NCI-H510A treated with DMSO at 0.1 percent for 48 hours (cell line): Measurements from ENCODE around the gene RASIP1.
"Not testable (repeated sequence)": the region's sequence is repeated elsewhere in the genome, so short reads cannot be mapped to it uniquely, and the experiment has no call there.

Experiments
- DNase-seq: peaks from one replicate; lab custom pipeline; 2025; lab: John Stamatoyannopoulos, UW

Gene RASIP1, protein sequence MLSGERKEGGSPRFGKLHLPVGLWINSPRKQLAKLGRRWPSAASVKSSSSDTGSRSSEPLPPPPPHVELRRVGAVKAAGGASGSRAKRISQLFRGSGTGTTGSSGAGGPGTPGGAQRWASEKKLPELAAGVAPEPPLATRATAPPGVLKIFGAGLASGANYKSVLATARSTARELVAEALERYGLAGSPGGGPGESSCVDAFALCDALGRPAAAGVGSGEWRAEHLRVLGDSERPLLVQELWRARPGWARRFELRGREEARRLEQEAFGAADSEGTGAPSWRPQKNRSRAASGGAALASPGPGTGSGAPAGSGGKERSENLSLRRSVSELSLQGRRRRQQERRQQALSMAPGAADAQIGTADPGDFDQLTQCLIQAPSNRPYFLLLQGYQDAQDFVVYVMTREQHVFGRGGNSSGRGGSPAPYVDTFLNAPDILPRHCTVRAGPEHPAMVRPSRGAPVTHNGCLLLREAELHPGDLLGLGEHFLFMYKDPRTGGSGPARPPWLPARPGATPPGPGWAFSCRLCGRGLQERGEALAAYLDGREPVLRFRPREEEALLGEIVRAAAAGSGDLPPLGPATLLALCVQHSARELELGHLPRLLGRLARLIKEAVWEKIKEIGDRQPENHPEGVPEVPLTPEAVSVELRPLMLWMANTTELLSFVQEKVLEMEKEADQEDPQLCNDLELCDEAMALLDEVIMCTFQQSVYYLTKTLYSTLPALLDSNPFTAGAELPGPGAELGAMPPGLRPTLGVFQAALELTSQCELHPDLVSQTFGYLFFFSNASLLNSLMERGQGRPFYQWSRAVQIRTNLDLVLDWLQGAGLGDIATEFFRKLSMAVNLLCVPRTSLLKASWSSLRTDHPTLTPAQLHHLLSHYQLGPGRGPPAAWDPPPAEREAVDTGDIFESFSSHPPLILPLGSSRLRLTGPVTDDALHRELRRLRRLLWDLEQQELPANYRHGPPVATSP

DNA sequence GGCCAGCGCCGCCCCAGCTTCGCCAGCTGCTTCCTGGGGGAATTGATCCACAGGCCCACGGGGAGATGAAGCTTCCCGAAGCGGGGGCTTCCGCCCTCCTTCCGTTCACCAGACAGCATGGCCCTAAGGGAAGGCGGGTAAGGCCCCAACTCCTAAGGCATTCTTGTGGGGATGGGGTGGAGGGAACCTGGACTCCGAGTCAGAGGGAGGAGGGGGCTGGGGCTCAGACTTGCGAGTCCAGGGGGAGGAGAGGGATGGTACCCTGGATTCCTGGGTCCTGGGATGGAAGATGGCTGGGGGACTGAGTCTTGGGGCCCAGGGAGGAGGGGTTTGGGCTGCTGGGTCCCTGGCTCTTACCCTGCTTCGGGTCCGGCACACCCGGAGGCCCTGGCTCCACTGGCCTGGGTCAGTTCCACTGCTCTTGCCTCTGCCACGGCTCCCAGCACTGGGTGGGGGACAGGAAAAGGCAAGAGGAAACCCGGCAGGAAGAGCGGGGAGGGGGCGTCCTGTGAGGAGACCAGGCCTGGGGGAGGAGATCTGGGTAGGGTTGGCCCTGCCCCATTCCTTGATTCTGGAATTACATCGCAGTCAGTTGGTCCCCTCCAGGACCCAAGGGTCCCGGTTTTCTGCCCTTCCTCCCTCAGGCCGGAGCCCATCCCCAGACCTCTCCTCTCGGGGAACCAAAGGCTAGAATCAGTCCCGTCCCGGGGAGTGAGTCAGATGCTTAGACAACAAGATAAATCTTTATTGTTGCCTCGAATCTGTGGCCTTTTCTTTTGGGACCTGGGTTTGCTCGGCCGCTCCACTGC lies at the start of gene RASIP1:
RASIP1 (minus strand) TSS at position 447 of the 809 bp plus-strand sequence; CDS start at position 119, 328 bp downstream.
- DNase-seq = no peak

DNA sequence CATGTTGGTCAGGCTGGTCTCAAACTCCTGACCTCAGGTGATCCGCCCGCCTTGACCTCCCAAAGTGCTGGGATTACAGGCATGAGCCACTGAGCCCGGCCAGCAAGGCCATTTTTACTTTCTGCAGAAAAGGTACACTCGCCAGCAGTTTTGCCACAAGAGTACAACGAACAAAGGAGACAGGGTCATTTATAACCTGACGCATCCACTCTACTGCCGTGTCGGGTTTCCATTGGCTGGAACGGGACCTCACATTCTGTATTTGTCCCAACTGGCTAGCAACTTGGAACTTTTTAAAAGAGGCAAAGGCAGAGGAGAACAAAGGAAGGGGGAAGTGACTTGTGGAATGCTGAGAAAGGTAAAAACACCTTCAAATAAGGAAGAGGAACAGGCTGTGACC lies 46.9 kb upstream of the RASIP1 start:
- DNase-seq = not testable (repeated sequence)

DNA sequence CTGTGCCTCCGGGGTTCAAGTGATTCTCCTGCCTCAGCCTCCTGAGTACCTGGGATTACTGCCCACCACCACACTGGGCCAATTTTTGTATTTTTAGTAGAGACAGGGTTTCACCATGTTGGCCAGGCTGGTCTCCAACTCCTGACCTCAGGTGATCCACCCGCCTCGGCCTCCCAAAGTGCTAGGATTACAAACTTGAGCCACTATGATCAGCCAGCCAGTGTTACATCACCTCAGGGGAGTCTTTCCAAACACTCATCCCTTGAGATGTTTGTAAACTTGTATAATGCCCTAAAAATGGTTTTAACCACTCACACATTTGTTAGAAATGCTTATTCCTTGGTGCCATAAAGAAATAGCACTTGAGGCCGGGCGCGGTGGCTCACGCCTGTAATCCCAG lies 46.0 kb upstream of the RASIP1 start:
- DNase-seq = not testable (repeated sequence)

DNA sequence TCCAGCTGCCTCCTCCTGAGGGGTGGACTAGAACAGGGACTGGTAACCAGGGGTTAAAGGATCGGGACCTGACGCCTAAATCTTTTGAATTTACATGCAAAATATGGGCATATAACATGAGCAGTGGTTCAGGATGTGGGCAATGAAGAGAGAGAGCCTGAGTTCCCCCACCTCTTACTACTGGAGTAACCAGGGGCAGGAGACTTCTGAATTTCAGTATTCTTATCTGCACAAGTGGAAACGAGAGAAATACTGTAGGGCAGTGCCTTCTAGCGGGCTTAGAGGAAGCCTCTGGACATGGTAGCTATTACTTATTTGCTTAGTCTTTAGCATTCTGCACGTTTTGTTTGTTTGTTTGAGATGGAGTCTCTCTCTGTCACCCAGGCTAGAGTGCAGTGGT lies 44.1 kb upstream of the RASIP1 start:
- no peak for DNase-seq

DNA sequence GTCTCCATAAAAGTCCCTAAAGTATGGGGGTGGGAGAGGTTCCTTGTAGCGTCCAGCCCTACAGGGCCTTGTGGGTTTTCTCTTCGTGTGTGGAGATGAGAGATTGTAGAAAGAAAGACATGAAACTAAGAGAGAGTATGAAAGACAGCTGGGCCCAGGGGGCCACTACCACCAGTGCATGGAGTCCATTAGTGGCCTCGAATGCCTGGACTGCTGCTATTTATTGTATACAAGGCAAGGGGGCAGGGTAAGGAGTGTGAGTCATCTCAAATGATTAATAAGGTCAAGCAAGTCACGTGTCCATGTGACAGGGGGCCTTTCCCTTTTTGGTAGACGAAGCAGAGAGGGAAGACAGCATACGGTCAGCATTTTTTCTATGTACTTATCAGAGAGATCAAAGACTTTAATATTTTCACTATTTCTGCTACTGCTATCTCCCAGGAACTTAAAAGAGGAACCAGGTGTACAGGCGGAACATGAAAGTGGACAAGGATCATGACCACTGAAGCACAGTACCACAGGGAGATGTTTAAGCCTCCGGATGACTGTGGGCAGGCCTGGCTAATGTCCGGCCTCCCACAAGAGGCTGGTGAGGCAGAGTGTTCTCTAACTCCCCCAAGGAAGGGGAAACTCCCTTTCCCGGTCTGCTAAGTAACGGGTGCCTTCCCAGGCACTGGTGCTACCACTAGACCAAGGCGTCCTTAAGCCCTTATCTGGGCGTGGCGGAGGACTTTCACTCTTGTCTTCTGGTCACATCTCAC lies 40.4 kb upstream of the RASIP1 start:
- DNase-seq = no peak

DNA sequence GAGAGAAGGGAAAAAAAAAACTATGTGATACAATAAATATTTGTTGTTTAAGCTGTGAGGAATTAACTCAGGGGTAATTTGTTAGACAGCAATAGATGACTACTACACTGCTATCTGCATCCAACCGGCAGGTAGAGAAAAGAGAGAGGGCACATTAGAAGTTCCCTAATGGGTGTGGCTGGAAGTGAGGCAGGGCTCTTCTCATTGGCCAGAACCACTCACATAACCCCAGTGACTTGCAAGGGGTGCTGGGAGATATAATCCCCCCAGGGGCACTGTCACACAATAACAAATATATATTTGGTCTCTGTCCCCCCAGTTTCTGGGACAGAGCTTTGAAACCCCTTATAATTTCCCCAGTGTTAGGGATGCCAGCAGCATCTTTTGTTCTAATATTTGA lies 39.2 kb upstream of the RASIP1 start:
- DNase-seq = no peak

DNA sequence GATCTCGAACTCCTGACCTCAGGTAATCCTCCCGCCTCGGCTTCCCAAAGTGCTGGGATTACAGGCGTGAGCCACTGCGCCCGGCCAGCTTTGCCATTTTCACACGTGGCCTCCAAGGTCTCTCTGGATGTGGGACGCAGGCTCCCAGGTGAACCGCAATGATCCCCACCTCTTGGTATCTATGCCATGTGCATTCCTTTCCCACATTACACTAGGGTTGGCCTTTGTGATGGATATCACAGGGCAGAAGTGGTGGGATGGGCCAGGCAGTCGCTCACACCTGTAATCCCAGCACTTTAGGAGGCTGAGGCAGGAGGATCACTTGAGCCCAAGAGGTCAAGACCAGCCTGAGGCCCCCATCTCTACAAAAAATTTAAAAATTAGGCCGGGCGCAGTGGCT lies 37.3 kb upstream of the RASIP1 start:
- no peak for DNase-seq

DNA sequence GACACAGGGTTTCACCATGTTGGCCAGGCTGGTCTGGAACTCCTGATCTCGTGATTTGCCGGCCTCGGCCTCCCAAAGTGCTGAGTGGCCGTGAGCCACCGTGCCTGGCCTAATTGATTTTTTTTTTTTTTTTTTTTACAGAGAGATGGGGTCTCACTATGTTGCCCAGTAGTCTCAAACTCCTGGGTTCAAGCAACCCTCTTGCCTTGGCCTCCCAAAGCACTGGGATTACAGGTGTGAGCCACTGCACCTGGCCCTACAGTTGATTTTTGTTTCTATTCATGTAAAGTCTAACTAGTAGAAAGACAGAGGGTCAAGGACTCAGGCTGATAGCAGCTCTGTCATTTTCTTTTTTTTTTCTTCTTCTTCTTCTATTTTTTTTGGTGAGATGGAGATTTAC lies 36.7 kb upstream of the RASIP1 start:
- DNase-seq = no peak

DNA sequence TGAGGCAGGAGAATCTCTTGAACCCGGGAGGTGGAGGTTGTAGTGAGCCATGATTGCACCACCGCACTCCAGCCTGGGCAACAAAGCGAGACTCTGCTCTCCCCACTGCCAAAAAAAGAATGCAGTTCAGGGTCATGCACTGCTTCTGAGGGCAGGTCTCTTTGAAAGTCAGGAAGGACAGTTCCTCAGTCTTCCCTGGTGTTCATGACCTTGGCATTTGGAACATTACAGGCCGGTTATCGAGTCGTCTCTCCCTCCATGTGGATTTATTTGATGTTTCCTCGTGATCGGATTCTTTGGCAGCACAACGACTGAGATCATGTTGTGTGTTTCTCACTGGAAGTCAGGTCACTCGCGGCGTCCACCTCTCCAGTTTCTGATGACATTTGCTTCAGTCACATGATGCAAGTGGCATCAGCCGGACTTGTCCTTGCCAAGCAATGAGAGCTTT lies 32.1 kb upstream of the RASIP1 start:
- DNase-seq = no peak

DNA sequence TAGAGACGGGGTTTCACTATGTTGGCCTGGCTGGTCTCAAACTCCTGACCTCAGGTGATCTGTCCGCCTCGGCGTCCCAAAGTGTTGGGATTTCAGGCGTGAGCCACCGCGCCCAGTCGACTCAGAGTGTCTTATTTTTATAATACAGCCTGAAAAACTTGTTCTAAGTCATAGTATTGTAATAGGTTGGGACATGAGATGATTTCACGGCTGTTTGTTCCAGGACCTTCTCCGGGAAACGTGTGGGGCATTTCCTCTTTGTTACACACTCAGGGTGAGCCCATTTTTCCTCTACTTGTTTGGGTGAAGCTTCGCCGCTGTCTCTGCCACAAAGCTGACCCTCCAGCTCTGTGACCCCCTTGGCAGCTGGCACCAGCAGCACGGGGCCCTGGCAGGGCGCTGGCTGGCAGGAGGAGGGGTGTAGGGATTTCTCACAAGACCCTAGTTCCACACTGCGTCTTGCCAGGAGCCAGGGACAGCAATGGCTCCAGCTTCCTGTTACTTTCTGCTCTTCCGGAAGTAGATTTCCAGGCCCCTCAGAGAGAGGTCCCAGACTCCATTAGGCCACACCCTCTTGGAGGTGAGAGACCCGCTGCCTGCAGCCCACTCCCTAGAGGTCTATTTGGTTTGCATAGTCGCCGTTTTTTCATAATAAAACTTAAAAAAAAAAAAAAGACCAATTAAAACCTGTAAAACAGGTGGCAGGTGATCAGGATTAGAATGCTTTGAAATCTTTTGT lies 30.5 kb upstream of the RASIP1 start:
- DNase-seq = no peak

DNA sequence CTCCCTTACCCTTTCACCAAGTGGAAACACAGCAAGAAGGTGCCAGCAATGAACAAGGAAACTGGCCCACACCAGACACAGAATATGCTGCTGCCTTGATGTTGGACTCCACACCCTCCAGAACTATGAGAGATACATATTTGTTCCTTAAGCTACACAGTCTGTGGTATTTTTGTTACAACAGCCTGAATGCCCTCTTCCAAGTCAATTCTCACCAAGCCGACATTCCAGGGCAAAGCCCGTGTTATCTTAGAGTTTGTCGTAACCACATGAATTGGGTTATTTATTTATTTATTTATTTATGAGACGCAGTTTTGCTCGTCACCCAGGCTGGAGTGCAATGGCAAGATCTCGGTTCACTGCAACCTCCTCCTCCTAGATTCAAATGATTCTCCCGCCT lies 29.9 kb upstream of the RASIP1 start:
- no peak for DNase-seq

DNA sequence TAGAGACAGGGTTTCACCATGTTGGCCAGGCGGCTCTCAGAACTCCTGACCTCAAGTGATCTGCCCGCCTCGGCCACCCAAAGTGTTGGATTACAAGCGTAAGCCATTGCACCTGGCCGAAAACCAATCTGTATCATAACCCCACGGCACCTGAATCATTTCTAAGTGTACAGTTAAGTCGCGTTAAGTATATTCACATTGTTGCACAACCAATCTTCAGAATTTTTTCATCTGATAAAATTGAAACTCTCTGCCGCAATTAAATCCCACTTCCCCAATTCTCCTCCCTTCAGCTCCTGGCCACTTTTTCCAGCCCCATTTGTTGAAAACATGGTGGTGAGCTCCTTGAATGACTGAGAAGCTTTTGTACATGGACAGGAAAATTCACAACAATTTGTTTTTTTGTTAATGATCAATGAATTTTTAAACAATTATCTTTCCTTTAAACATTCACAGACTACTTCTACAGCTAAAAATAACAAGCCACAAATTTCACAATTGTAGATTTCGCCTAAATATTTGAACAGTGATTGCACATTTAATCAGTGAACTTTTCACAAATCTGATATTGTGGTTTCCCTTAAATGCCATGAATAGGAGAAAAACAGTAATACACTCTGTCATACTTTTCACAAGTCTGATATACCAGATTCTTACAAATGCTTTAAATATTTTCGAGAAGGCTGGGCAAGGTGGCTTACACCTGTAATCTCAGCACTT lies 28.7 kb upstream of the RASIP1 start:
- DNase-seq = no peak

DNA sequence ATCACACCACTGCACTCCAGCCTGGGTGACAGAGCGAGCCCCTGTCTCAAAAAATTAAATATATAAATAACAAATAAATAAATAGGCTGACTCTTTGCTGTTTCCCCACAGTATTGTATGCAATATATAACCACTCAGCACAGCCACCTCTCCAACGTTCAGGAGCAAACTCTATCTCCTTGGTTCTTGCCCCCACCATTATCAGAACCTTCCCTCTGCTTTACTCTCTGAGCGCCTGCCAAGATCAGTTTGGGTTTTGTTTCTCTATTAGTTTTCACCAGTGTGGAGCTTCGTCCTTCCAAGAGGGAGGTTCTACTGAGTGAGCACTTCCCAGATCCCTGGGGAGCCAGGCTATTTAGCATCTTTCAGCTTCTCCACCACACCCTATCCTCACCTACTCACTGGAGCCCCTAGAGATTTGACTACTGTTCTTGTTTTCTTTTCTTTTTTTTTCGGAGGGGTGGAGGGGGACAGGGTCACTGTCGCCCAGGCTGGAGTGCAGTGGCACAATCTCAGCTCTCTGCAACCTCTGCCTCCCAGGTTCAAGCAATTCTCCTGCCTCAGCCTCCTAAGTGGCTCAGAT lies 27.9 kb upstream of the RASIP1 start:
- not testable (repeated sequence) for DNase-seq

DNA sequence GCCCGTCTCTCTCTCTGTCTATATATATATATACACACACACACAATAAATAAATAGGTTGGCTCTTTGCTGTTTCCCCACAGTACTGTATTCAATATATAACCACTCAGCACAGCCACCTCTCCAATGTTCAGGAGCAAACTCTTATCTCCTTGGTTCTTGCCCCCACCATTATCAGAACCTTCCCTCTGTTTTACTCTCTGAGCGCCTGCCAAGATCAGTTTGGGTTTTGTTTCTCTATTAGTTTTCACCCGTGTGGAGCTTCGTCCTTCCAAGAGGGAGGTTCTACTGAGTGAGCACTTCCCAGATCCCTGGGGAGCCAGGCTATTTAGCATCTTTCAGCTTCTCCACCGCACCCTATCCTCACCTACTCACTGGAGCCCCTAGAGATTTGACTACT lies 25.4 kb upstream of the RASIP1 start:
- DNase-seq = not testable (repeated sequence)

DNA sequence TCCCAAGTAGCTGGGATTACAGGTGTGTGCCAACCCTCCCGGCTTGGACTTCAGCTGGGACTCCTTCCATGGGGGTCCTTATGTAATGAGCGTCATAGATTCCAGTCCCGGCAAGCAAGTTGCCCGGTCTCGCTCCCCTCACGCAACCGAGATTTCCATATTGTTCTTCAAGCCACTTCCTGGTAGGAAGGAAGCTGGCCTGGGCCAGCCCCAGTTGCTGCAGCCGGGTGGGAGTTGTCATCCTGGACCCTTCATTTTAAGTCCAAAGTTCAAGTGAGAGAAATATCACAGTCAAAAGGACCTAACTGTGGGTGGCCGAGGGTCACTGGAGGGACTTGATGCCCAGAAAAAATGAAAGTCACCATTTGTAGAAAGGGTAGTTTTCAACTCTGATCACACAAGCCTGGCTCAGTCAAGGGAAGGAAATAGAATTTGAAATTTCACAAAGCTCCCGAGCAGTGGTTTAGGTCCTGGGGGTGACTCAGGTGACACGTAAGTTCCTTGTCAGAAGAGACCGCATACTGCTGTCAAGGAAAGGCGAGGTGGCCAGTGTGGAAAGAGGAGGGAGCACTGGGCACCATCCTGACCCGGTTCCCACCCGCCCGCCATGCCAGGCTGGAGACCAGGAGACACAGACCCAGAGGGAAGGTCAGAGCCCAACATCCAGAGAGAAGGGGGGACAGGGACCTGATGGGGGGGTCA lies 20.2 kb upstream of the RASIP1 start:
- no peak for DNase-seq

DNA sequence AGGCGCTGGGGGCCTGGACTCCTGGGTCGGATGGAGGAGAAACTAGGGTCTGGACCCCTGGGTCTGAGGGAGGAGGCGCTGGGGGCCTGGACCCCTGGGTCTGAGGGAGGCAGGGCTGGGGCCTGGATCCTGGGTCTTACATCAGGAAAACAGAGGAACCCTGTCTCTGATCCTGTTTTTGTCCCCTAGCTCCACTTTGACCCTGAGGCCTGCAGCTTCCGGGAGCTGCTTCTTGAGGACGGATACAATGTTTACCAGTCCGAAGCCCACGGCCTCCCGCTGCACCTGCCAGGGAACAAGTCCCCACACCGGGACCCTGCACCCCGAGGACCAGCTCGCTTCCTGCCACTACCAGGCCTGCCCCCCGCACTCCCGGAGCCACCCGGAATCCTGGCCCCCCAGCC lies 17.3 kb upstream of the RASIP1 start:
- DNase-seq = no peak

DNA sequence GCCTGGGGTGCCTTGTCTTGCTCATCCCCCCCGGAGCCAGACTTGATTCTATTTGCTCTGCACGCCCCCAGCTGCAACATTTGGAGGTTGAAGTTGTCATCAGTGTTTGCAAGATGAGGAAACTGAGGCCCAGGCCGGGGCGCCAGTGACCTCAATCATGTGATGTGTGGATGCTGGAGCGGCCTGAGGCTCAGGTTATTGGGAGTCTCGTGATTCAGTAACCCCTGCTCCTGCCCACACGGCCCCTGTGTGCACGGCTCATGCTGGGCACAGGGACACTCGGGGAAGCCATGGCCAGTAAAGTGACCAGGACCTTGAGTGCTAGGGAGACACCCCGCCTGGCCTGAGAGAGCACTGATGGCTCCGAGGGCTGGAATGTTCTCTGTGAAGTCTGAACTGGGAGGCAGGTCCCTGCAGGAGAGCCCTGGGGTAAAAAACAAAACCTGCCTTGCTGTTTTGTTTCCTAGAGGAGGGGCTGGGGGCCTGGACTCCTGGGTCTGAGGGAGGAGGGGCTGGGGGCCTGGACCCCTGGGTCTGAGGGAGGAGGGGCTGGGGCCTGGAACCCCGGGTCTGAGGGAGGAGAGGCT lies 16.8 kb upstream of the RASIP1 start:
- no peak for DNase-seq

DNA sequence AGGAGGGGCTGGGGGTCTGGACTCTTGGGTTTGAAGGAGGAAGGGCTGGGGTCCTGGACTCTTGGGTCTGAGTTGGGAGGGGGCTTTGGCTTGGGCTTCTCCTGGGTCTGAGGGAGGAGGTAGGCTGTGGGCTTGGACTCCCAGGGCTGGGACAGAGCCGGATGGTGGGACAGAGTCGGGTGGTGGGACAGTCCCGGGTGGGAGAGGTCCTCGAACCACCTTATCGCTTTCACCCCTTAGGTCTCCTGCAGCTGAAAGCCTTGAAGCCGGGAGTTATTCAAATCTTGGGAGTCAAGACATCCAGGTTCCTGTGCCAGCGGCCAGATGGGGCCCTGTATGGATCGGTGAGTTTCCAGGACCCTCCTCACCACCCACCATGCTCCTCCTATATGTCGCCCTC lies 16.3 kb upstream of the RASIP1 start:
- DNase-seq = no peak
